T-helper 1 cell treated with Interleukin-12 subunit alpha and Interleukin-12 subunit beta and Interleukin-4 antibody, amounts not matched to agents 30 ng/mL and 1 ng/mL, for 36 hours (primary cell): ENCODE results near the gene LPO. TPM values are rescaled to one million over a fixed set of nuclear protein-coding genes. Genes with fewer than 3 reads are reported as not detected.

Experiments
- intact Hi-C: fragments of 100-400 bp; cut with micrococcal nuclease; formaldehyde crosslinking; loops from one replicate; pipeline ENCODE4 v1.15.1; 2024
- total RNA-seq: library from RNA; stranded (reverse); gene quantifications from 2 replicates; pipeline ENCODE4 v1.2.3, GENCODE V29; 2022

LPO gene
- not detected in 2 replicates for total RNA-seq

- intact Hi-C loops: no loop called here
Measured at GRCh38 chr17:58238147-58238634, at the start of gene LPO. Gene LPO, plus strand, starts transcription at chr17:58238584. Its CDS starts 4,396 bp downstream, at chr17:58242980.

GRCh38 chr17:58189436-58190146 lies 48.8 kb upstream of the LPO start:
- intact Hi-C loops: no loop called here

GRCh38 chr17:58191241-58191896 lies 47.0 kb upstream of the LPO start:
- intact Hi-C loops: no loop called here

GRCh38 chr17:58192612-58193011 lies 45.8 kb upstream of the LPO start, which contains the start of gene EPX:
Gene EPX, plus strand, starts transcription at chr17:58192726. Its CDS starts 121 bp downstream, at chr17:58192847.
- intact Hi-C loops: no loop called here

- intact Hi-C loops: no loop called here
Measured at GRCh38 chr17:58193641-58194255, 44.6 kb upstream of the LPO start.

- intact Hi-C loops: no loop called here
Measured at GRCh38 chr17:58195518-58196123, 42.8 kb upstream of the LPO start.

GRCh38 chr17:58196610-58197009 lies 41.8 kb upstream of the LPO start:
- intact Hi-C loops: no loop called here

- intact Hi-C loops: loop anchor here (1.0 kb wide), 1 partner anchor 247 kb away; no protein-coding TSS in a partner anchor
Measured at GRCh38 chr17:58200024-58200633, 38.3 kb upstream of the LPO start.

GRCh38 chr17:58202859-58203258 lies 35.5 kb upstream of the LPO start:
- intact Hi-C loops: no loop called here

- intact Hi-C loops: no loop called here
Measured at GRCh38 chr17:58204796-58205195, 33.6 kb upstream of the LPO start.

- intact Hi-C loops: no loop called here
Measured at GRCh38 chr17:58205936-58206335, 32.4 kb upstream of the LPO start.

GRCh38 chr17:58207451-58207850 lies 30.9 kb upstream of the LPO start:
- intact Hi-C loops: no loop called here

- intact Hi-C loops: no loop called here
Measured at GRCh38 chr17:58208344-58208743, 30.0 kb upstream of the LPO start.

- intact Hi-C loops: no loop called here
Measured at GRCh38 chr17:58210922-58211321, 27.5 kb upstream of the LPO start.

- intact Hi-C loops: no loop called here
Measured at GRCh38 chr17:58215685-58216084, 22.7 kb upstream of the LPO start.

GRCh38 chr17:58217766-58218165 lies 20.6 kb upstream of the LPO start:
- intact Hi-C loops: loop anchor here (2.0 kb wide), 3 partner anchors 127 to 135 kb away; partner anchors contain the start of genes DYNLL2 and SUPT4H1

GRCh38 chr17:58219007-58219788 lies 19.2 kb upstream of the LPO start, which contains the start of gene MKS1:
Gene MKS1, minus strand, starts transcription at chr17:58219255. Its CDS starts 25 bp downstream, at chr17:58219230.
- intact Hi-C loops: loop anchor here (1.0 to 2.0 kb wide), 13 partner anchors 30 to 1134 kb away; partner anchors contain the start of genes AKAP1, DYNLL2, MRPS23 and RNF43

GRCh38 chr17:58219789-58220183 lies 18.6 kb upstream of the LPO start:
- intact Hi-C loops: loop anchor here (1.0 to 2.0 kb wide), 13 partner anchors 30 to 1134 kb away; partner anchors contain the start of genes AKAP1, DYNLL2, MRPS23 and RNF43

GRCh38 chr17:58224315-58224714 lies 14.1 kb upstream of the LPO start:
- intact Hi-C loops: no loop called here

GRCh38 chr17:58227733-58228132 lies 10.7 kb upstream of the LPO start:
- intact Hi-C loops: no loop called here
